ENCODE results near the gene EIF5A2.
"Not testable (repeated sequence)": the region's sequence is repeated elsewhere in the genome, so short reads cannot be mapped to it uniquely, and the experiment has no call there.

EIF5A2 gene

DNA sequence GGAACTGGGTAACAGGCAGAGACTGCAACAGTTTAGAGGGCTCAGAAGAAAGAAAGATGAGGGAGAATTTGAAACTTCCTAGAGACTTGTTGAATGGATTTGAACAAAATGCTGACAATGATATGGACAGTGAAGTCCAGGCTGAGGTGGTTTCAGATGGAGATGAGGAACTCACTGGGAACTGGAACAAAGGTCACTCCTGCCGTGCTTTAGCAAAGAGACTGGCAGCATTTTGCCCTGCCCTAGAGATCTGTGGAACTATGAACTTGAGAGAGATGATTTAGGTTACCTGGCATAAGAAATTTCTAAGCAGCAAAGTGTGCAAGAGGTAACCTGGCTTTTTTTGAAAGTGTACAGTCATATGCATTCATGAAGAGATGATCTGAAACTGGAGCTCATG, 11.7 kb downstream of the EIF5A2 start:
- no peak for DNase-seq (ENCODE audit: low read depth)

GRCh38 chr3:170896333-170896732, 12.1 kb downstream of the EIF5A2 start:
- DNase-seq (ENCODE audit: low read depth): not testable (repeated sequence)

DNA sequence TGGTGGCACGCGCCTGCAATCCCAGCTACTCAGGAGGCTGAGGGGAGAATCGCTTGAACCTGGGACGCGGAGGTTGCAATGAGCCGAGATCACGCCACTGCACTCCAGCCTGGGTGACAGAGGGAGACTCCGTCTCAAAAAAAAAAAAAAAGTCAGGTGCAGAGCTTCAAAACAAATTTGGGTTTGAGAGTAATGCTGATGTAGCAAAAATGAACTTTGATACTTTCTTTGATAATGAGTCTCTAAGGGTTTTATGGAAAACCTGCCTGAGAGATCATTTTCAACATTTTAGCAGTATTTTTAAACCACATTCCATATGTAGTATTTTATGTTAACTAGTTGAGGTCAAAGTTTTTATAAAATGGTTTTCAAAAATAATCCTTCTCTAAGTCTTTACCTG, 14.5 kb downstream of the EIF5A2 start:
- no peak for DNase-seq (ENCODE audit: low read depth)

DNA sequence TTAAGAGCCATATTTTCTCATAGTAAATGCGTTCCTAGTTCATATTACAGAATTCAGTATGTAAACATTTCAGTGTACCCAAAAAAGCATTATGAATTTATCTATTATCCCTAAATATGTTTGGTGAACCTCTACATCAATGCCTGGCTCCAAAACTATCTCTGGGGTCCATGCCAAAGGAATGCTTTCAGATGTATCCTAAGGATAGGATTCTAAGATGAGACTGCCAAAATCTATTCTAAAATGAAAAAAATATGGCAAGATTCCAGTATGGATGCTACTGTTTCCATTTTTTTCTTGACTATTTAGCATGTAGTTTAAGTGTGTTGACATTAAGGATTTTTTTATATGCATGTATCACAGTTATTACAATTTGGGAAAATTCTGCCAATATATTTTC, 18.8 kb downstream of the EIF5A2 start:
- no peak for DNase-seq (ENCODE audit: low read depth)

DNA sequence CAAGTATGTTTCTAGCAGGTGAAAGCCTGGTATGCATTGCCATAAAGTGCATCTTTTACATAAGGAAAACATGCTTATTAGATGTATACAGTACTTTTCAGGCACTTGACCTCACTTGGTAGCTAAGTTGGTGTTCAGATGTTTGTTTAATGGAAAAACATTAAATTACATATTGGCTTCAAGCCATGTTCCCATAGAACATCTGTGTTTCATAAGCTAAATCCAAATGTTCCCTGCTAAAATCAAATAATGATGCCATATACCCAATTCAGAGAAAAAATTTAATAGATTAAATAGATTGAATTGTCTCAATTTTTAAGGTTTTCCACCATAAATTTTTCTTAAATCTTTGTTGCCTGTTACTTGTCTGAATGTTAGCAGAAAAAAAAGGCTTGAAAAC, 19.3 kb downstream of the EIF5A2 start:
- DNase-seq (ENCODE audit: low read depth): no peak

DNA sequence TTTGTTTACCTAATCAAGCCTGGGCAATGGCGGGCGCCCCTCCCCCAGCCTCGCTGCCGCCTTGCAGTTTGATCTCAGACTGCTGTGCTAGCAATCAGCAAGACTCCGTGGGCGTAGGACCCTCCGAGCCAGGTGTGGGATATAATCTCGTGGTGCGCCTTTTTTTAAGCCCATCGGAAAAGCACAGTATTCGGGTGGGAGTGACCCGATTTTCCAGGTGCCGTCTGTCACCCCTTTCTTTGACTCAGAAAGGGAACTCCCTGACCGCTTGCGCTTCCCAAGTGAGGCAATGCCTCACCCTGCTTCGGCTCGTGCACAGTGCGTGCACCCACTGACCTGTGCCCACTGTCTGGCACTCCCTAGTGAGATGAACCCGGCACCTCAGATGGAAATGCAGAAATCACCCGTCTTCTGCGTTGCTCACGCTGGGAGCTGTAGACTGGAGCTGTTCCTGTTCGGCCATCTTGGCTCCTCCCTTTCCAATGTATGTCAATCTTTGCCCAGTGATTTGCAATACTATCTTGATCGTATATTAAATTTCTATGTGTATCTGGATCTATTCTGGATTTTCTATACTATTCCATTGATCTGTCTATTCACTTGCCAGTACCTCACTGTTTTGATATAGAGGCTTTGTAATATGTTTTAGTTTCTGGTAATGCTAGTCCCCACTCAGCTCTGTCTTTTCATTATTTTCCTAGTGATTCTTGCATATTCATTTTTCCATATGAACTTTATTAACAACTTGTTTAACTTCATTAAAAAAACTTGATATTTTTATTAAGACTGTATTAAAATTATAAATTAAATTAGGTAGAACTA, 24.1 kb downstream of the EIF5A2 start:
- not testable (repeated sequence) for DNase-seq (ENCODE audit: low read depth)

DNA sequence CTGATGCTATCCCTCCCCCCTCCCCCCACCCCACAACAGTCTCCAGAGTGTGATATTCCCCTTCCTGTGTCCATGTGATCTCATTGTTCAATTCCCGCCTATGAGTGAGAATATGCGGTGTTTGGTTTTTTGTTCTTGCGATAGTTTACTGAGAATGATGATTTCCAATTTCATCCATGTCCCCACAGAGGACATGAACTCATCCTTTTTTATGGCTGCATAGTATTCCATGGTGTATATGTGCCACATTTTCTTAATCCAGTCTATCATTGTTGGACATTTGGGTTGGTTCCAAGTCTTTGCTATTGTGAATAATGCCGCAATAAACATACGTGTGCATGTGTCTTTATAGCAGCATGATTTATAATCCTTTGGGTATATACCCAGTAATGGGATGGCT, 29.7 kb downstream of the EIF5A2 start:
- not testable (repeated sequence) for DNase-seq (ENCODE audit: low read depth)

GRCh38 chr3:170877311-170877710, 31.1 kb downstream of the EIF5A2 start:
- DNase-seq (ENCODE audit: low read depth): not testable (repeated sequence)

DNA sequence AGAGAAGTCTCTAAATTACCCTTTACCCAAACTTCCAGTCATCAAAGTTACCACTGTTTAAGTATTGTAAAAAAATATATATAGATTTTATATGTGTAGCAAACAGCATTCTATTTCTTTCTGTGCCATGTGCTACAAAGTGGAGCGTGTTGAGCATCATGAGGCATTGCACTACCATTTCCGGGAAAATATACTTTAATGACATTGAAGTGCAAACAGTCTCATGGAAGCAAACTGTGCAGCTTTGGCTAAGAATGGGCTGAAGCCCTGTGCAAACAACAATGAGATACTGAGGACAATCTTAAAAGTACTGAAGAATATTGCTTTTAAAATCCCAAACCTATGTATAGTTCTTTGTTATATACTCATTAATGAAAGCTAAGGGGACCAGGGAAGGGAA, 31.9 kb downstream of the EIF5A2 start:
- DNase-seq (ENCODE audit: low read depth): no peak

- DNase-seq (ENCODE audit: low read depth): peak; percentile 84
Measured at GRCh38 chr3:170869645-170870593, 38.5 kb downstream of the EIF5A2 start, which contains the start of gene RPL22L1. TSS of gene RPL22L1 (minus strand) at chr3:170870195. CDS start at chr3:170870167, 28 bp downstream.

DNA sequence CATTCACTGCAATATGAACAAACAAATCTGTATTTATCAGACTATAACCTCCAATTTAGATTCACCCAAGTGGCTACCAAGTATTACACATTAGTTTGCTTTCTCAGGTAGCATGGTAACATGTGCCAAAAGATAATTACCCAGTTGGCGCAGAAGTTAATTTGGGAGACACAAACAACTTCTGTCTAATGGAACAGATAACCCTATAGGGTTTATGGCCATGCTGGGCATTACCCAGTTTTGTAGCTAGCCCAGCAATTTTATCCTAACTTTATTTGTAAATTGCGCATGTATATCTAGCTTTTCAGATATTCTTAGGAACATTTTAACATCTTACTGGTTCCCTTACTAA, 39.2 kb downstream of the EIF5A2 start:
- DNase-seq (ENCODE audit: low read depth): no peak

DNA sequence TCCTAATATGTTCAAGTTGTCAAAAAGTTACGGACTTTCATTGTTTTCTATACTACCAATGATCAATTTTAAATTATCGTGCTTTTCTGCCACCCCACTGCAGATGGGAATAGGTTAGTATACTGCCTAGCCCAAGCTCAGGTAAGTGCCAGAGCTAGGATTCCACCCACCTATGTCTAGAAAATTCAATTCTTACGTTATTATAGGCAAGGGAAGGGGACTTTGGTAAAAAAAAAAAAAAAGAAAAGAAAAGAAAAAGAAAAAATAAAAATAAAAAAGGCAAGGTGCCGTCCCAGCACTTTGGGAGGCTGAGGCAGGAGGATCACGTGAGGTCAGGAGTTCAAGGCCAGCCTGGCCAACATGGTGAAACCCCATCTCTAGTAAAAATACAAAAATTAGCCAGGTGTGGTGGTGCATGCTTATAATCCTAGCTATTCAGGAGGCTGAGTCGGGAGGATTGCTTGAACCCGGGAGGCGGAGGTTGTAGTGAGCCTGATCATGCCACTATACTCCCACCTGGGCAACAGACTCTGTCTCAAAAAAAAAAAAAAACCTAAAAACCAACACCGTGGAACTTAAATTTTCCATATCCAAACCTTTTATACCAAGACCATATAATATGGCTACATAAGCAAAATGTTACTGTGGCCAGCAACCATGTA, 39.7 kb downstream of the EIF5A2 start:
- DNase-seq (ENCODE audit: low read depth): no peak

- DNase-seq (ENCODE audit: low read depth): no peak
Measured at GRCh38 chr3:170867143-170867937, 41.1 kb downstream of the EIF5A2 start.

GRCh38 chr3:170866499-170866898, 41.9 kb downstream of the EIF5A2 start:
- DNase-seq (ENCODE audit: low read depth): no peak

GRCh38 chr3:170865209-170866094, 43.0 kb downstream of the EIF5A2 start:
- no peak for DNase-seq (ENCODE audit: low read depth)

DNA sequence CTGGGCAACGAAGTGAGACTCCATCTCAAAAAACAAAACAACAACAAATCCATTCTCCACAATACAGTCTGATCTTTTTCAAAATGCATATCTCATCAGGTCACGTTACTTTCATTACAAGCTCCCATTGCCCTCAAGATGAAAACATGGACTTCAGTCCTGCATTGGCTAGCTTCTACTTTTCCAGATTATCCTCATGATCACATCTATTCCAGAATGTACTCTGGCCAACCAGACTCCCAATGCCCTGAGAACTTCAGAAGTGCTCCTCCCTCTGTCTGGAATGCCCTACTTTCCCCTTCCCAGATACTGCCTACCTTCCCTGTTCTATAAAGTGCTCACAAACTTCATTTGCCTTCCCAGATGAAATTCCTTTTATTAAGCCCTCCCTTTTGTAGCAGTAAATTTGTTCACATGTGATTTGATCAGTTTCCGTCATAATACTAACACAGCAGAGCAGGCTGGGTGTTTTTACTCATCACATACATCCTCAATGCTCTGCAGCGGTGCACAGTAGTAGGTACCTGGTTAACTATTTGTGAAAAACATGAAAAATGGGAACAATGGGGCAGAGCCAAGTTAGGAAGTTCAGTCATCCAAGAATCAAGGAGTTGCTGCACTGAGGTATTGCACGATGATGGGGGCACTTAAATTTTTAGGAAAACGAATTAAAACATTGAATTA, 43.8 kb downstream of the EIF5A2 start:
- DNase-seq (ENCODE audit: low read depth): no peak

DNA sequence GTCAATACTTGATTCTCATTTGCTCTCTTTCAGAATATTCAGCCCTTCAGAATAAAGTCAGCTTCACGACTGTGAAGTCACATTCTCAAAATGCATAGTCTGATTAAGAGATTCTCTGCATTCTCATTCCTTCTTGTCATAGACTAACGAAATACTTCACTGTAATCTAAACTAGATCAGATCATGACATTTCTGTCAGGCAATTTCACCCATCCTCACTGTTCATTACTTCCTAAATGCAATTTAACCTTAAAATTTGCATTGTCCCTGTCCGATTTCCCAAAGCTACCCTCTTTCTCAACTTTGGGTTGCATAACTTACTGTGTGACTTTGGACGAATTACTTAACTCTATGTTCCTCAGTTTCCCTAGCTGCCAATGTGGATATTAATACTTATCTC, 44.6 kb downstream of the EIF5A2 start:
- DNase-seq (ENCODE audit: low read depth): no peak

- no peak for DNase-seq (ENCODE audit: low read depth)
Measured at GRCh38 chr3:170862618-170863374, 45.6 kb downstream of the EIF5A2 start.

DNA sequence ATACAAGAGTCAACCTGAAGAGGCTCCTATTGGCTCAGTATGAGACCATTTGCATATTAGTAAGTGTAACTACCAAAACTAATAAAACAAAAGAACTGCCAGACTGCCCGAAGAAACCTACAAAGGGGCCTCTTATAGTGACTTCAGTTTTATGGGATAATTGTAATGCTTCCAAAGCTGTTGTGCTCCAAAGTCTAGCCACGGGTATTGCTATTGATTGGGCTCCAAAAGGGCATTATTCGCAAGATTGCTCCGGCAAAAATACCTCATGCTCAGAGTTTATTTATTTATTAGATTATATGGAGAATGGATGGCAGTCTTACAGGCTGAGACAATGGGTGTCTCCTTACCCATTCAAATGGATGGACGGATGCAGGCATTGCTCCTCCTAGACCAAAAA, 49.8 kb downstream of the EIF5A2 start:
- DNase-seq (ENCODE audit: low read depth): no peak

Data from T-helper 22 cell (primary cell).